Measurements from ENCODE around the gene DHH. TPM values are rescaled to one million over a fixed set of nuclear protein-coding genes. Genes with fewer than 3 reads are reported as not detected.

Gene DHH
- total and polyA plus RNA-seq, 10 of the 15 experiments (the other 5 are each of a cell fraction or from before 2014, with no cell fraction given), result 0.01 TPM; not detected in 9

DNA sequence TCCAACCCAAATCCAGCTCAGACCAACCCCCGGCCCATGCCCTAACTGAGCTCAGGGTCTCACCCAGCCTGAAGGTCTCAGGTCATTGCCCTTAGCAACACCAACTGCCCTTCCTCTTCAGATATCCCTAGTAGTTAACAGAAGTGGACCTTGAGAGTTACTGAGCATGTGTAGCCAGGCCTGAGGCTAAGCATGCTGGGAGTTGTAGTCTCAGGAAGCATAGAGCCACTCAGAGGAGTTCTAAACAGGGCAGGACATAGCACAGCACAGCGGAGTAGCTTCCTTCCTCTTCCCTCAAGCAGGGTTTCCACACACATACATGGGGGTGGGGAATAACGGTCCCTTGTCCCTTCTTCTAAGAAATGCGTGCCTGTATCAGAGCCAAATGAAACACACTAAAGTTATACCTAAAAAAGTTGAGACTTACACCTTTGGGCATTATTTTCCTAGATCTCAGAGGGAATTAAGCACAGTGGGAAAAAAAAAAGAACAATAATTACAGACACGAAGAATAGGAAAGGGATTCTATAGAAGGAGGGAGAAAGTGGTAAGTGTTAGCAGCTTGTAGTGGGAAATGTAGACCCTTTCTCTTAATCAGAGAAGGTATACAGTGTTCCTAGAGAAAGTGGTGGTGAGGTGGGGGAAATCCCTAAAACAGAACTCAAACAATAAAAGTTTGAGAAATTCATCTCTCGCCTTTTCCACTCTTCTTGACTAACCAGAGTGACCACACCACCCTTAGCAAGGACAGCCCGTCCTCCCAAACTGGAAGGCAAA, 38.4 kb downstream of the DHH start (continued):
- TF ChIP-seq NRF1 (conservative IDR thresholded peaks at IDR 0.05; ENCODE audit: low read depth, low read length) (peak; percentile 59), SMAD1 (IDR thresholded peaks at IDR 0.05; ENCODE audit: low read depth, partially characterized antibody) (no peak), EGR1 (IDR thresholded peaks at IDR 0.05; ENCODE audit: borderline replicate concordance in 1 of 2, low read depth in 2 of 2, low read length in 2 of 2) (no peak), ASH2L (IDR thresholded peaks at IDR 0.05; ENCODE audit: borderline replicate concordance, low read depth) (no peak), BRCA1 (IDR thresholded peaks at IDR 0.05; ENCODE audit: low read depth, low read length) (no peak), PML (IDR thresholded peaks at IDR 0.05; ENCODE audit: low read length) (no peak), LARP7 (IDR thresholded peaks at IDR 0.05) (no peak), ZNF274 (IDR thresholded peaks at IDR 0.05; ENCODE audit: insufficient read depth, insufficient read length) (no peak), MYB (IDR thresholded peaks at IDR 0.05; ENCODE audit: borderline replicate concordance, low read depth, low read length) (no peak), MTA3 (IDR thresholded peaks at IDR 0.05; ENCODE audit: borderline replicate concordance, low read length) (no peak), HDAC6 (IDR thresholded peaks at IDR 0.05; ENCODE audit: unreplicated experiment) (no peak), SMC3 (IDR thresholded peaks at IDR 0.05; ENCODE audit: borderline replicate concordance, low read length) (no peak), SIX5 (IDR thresholded peaks at IDR 0.05; ENCODE audit: low read depth, low read length, severe bottlenecking) (peak; percentile 91), SMAD5 (IDR thresholded peaks at IDR 0.05; ENCODE audit: low read depth) (no peak)
- TF ChIP-seq, protein P1, sequence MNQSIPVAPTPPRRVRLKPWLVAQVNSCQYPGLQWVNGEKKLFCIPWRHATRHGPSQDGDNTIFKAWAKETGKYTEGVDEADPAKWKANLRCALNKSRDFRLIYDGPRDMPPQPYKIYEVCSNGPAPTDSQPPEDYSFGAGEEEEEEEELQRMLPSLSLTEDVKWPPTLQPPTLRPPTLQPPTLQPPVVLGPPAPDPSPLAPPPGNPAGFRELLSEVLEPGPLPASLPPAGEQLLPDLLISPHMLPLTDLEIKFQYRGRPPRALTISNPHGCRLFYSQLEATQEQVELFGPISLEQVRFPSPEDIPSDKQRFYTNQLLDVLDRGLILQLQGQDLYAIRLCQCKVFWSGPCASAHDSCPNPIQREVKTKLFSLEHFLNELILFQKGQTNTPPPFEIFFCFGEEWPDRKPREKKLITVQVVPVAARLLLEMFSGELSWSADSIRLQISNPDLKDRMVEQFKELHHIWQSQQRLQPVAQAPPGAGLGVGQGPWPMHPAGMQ (IDR thresholded peaks at IDR 0.05; ENCODE audit: borderline replicate concordance), result no peak
- TF ChIP-seq, protein P2, sequence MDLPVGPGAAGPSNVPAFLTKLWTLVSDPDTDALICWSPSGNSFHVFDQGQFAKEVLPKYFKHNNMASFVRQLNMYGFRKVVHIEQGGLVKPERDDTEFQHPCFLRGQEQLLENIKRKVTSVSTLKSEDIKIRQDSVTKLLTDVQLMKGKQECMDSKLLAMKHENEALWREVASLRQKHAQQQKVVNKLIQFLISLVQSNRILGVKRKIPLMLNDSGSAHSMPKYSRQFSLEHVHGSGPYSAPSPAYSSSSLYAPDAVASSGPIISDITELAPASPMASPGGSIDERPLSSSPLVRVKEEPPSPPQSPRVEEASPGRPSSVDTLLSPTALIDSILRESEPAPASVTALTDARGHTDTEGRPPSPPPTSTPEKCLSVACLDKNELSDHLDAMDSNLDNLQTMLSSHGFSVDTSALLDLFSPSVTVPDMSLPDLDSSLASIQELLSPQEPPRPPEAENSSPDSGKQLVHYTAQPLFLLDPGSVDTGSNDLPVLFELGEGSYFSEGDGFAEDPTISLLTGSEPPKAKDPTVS (IDR thresholded peaks at IDR 0.05; ENCODE audit: low read depth, low read length), result no peak
- TF ChIP-seq, protein P3, sequence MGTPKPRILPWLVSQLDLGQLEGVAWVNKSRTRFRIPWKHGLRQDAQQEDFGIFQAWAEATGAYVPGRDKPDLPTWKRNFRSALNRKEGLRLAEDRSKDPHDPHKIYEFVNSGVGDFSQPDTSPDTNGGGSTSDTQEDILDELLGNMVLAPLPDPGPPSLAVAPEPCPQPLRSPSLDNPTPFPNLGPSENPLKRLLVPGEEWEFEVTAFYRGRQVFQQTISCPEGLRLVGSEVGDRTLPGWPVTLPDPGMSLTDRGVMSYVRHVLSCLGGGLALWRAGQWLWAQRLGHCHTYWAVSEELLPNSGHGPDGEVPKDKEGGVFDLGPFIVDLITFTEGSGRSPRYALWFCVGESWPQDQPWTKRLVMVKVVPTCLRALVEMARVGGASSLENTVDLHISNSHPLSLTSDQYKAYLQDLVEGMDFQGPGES (IDR thresholded peaks at IDR 0.05), result no peak
- TF ChIP-seq, protein P4, sequence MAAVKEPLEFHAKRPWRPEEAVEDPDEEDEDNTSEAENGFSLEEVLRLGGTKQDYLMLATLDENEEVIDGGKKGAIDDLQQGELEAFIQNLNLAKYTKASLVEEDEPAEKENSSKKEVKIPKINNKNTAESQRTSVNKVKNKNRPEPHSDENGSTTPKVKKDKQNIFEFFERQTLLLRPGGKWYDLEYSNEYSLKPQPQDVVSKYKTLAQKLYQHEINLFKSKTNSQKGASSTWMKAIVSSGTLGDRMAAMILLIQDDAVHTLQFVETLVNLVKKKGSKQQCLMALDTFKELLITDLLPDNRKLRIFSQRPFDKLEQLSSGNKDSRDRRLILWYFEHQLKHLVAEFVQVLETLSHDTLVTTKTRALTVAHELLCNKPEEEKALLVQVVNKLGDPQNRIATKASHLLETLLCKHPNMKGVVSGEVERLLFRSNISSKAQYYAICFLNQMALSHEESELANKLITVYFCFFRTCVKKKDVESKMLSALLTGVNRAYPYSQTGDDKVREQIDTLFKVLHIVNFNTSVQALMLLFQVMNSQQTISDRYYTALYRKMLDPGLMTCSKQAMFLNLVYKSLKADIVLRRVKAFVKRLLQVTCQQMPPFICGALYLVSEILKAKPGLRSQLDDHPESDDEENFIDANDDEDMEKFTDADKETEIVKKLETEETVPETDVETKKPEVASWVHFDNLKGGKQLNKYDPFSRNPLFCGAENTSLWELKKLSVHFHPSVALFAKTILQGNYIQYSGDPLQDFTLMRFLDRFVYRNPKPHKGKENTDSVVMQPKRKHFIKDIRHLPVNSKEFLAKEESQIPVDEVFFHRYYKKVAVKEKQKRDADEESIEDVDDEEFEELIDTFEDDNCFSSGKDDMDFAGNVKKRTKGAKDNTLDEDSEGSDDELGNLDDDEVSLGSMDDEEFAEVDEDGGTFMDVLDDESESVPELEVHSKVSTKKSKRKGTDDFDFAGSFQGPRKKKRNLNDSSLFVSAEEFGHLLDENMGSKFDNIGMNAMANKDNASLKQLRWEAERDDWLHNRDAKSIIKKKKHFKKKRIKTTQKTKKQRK (IDR thresholded peaks at IDR 0.05; ENCODE audit: low read depth, low read length), result no peak
- TF ChIP-seq, protein P5, sequence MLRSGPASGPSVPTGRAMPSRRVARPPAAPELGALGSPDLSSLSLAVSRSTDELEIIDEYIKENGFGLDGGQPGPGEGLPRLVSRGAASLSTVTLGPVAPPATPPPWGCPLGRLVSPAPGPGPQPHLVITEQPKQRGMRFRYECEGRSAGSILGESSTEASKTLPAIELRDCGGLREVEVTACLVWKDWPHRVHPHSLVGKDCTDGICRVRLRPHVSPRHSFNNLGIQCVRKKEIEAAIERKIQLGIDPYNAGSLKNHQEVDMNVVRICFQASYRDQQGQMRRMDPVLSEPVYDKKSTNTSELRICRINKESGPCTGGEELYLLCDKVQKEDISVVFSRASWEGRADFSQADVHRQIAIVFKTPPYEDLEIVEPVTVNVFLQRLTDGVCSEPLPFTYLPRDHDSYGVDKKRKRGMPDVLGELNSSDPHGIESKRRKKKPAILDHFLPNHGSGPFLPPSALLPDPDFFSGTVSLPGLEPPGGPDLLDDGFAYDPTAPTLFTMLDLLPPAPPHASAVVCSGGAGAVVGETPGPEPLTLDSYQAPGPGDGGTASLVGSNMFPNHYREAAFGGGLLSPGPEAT (IDR thresholded peaks at IDR 0.05; ENCODE audit: low read depth), result no peak
- TF ChIP-seq, protein P6, sequence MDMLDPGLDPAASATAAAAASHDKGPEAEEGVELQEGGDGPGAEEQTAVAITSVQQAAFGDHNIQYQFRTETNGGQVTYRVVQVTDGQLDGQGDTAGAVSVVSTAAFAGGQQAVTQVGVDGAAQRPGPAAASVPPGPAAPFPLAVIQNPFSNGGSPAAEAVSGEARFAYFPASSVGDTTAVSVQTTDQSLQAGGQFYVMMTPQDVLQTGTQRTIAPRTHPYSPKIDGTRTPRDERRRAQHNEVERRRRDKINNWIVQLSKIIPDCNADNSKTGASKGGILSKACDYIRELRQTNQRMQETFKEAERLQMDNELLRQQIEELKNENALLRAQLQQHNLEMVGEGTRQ (IDR thresholded peaks at IDR 0.05; ENCODE audit: borderline replicate concordance, low read depth, low read length), result no peak
